Activated CD4-positive, alpha-beta T cell treated with anti-CD3 and anti-CD28 coated beads, Interleukin-2, amount 50 U/mL, for 4 hours (primary cell): ENCODE data around the gene SMAD6.
"Not testable (repeated sequence)": the region's sequence is repeated elsewhere in the genome, so short reads cannot be mapped to it uniquely, and the experiment has no call there.

Experiments
- DNase-seq, 2 experiments: peaks; one replicate each; pipeline ENCODE4 v3.0.0-alpha.2; 2020

Gene SMAD6

DNA sequence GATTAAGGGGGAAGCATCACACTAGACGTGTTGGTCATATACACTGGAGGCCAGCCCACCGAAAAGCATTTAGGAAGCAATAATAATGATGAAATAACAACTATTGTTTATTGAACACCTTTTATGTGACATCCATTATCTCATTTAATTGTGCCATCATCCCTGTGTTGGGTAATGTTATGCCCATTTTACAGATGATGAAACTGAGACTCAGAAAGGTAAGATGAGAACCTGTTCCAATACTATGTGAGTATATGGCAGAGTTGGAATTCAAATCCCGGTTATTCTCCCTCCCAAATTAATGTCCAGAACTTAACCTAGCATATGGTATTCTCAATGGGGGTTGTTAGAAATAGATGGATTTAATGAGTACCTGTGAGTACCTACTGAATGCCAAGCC lies 99.2 kb downstream of the SMAD6 start:
- no peak for DNase-seq

GRCh38 chr15:66802025-66803001 lies 100.3 kb downstream of the SMAD6 start:
- no peak for DNase-seq

- no peak for DNase-seq
Measured at GRCh38 chr15:66803182-66803729, 101.2 kb downstream of the SMAD6 start.

- DNase-seq = no peak
Measured at GRCh38 chr15:66803749-66804148, 101.7 kb downstream of the SMAD6 start.

- DNase-seq = no peak
Measured at GRCh38 chr15:66805202-66805885, 103.3 kb downstream of the SMAD6 start.

DNA sequence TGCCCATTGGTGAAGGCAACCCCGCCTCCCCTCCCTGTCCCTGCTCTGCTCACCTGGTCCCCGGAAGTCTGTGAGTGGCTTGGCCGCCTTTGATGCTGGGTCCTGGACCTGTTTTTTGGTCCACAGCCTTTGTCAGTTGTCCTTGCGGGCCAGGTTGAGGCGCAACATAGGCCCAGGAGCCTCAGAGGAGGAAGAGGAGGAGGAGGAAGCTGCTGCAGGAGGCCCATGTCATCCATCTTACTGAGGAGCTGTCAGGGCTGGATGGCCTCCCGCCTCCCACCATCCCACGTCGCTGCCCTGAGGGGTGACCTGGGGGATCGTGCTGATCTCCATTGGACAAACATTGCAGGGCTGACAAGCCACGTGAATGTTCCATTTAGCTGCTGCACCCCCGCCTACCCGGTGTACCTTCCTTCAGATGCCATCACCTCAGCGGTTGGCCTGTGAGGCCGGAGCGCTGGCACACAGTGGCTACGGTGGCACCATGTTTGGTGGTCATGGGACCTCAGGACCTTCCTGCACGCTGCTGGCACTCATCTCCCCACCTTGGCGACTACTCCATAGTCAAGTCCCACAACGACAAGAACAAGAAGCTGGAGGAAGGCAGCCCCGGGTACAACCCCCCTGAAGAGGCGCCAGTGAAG lies 106.3 kb downstream of the SMAD6 start:
- no peak for DNase-seq

GRCh38 chr15:66809664-66810063 lies 107.6 kb downstream of the SMAD6 start:
- DNase-seq = no peak

- no peak for DNase-seq
Measured at GRCh38 chr15:66815318-66815717, 113.3 kb downstream of the SMAD6 start.

DNA sequence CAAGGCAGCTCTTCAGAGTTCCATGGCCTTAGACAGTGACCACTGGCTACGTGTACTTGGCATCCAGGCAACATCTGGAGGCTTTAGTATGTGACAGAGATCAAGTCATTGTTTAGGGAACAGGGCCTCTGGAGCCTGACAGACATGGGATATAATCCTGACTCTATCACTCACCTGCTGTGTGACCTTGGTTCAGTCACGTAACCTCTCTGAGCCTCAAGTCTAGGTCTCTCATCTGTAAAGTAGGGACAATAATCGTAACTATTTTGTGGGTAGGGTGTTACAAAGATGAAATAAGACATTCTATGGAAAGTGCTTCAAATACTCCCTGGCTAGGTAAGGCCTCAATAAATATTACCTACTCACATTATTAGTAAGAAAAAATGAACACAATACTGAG lies 114.2 kb downstream of the SMAD6 start:
- no peak for DNase-seq

DNA sequence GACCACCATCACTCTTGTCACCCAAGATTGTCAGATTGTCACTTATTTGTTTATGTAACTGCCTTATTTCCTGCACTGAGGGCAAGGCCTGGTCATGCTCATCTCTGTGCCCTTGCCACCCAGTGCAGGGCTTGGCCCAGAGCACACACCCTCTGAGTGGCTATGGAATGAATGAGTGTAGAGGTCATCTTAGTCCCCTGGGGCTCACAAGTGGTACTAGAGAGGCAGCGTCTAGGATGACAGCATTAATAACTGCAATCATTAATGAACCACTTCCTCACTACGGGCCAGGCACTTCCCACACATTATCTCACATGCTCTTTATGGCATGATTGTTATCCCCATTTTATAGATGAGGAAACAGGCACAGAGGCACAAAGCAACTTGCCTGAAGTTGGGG lies 117.0 kb downstream of the SMAD6 start:
- no peak for DNase-seq

GRCh38 chr15:66820481-66821176 lies 118.6 kb downstream of the SMAD6 start:
- no peak for DNase-seq

DNA sequence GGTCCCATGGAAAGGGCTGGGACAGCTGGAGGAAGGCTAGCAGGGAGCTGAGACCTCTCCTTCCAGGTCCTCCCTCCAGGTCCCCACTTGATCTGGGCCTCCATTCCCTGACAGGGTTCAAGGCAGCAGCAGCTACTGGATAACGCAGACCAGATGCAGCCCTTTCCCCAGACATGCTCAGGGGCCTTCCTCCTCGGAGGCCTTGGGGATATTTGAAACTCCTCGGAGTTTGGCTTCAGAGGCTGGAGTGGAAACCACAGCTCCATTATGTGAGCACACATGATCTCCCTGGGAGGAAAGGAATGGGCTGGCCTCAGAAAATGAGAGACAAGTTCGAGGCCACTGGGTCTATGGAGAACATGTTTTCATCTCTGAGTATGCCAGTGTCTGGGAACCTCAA lies 119.3 kb downstream of the SMAD6 start:
- DNase-seq = no peak

DNA sequence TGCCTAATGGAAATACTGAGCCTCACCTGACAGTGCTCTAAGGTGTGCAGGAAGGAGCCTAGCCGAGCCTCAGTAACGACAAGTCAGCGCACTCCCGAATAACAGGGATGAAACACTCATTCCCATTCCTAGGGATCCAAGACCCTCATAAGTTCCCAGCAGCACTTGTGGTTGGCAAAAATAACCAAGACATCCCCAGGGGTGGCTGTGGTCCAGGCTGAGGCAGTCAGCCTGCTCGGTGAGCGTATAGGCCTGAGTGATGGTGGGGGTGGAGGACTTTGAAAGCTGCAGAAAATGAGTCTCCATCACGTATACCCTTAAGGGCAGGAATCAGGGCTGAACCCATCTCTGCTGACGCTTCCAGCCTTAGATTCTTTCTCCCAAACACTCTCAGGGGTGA lies 120.1 kb downstream of the SMAD6 start:
- no peak for DNase-seq

DNA sequence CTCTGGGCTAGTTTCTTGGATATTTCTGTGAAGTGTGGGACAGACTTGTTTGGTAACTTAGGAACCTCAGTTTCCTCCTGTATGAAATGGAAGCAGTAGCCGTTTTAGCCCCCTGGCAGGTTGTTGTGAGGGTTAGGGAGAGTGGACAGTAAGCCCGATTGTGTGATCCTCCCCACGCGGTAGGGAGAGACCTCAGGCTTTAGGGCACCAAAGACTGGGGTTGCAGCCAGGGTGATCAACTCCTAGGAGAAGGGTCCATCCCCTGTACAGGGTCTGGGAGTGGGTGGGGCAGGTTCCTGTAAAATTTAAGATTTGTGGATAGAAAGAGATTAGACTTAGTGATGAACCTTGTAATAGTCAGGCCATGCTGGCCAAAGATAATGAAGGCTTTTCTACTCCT lies 120.5 kb downstream of the SMAD6 start:
- DNase-seq = no peak

DNA sequence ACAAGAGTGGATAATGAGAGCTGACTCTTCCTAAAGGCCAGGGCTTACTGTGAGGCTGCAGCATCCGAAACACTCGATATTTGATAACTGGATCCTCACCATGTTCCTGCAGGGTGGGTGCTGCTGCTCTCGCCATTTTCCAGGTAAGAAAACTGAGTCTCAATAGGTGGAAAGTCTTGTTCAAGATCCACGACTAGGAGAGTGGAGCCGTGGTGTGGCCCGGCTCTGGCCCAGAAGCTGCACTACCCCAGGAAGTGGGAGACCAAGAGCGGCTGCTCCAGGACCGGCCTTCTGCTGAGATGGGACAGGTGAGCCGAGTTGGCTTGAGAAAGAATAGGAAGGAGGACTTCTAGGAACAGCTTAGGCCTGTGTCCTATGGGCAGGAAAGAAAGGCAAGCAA lies 121.6 kb downstream of the SMAD6 start:
- DNase-seq = no peak

GRCh38 chr15:66824424-66824823 lies 122.4 kb downstream of the SMAD6 start:
- DNase-seq = no peak

GRCh38 chr15:66825139-66825538 lies 123.1 kb downstream of the SMAD6 start:
- no peak for DNase-seq

DNA sequence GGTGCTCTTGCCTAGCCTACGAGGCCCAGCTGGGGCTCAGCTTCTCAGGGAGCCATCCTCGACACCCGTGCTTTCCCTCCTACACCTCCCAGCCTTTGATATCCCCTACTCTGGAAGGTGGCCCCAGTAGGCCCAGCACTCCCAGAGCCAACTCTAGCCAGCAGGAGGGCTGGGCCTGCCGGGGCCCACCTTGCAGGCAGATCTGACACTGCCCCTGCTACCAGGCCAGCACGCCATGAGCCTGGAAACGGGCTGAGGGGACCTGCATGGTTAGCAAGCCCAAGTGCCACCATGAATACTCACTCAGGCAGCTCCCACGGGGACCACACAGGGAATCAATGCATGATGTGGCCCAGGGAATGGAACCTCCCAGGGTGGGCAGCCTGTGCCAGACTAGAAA lies 123.7 kb downstream of the SMAD6 start:
- no peak for DNase-seq

DNA sequence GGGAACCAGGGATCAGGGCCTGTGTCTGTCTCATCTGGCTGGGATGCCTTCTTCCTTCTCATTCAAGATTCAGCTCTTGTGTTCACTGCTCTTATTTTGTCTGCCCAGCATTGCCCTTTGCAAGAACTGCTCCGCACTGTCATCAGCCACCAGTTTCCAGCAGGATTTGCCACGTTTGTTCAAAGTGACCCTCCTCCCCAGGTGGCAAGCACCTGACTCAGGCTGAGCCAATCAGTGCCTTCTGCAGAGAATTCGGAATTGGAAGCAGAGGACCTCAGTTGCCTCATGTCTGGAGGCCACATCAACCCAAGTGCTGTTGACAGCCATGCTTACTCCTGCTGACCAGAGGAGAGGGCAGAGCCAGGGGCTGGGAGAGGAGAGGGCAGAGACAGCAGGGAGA lies 124.5 kb downstream of the SMAD6 start:
- DNase-seq = no peak

DNA sequence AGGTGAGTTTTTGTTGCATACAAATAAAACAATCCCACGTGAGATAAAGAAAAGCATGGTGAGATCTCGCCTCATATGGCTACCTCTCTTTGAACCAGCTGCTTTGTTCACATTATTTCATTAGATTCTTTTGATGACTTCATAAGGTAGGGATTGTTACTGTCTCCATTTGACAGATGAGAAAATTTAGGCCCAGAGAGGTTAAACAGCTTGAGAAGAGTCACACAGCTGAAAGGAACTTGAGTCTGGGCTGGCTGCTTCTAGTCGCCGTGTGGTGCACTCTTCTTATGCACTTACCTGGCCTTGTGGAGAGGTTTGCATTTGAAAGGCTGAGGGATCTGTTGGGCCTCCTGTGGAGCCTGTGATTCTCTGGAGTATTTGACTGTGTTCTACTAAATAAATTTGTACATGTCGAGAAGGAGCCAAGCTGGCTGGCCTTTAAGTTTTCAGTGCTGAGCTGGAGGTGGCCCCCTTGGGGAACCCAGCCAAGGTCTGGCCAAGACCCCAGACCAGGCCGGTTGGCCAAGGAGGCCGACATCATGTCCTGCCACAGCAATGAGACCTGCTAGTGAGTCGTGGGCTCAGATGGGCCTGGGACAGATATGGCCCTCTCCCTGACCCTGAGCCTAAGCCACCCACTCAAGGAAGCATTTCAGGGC lies 125.1 kb downstream of the SMAD6 start:
- no peak for DNase-seq

DNA sequence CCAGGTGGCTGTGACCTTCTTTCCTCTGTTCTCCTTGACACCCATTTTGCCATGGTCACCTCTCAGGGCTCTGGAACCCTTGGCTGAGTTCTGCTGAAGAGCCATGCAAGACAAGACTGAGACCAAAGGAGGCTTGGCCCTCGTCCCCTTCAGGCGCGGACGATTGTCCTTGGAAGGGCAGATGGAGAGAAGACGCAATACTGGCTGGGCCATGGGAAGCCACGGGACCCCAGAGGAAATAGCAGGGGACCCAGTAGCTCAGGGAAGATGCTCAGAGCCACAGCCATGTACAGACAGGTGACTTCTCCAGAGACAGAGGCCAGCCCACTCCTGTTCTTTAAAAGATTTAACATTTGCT lies 125.6 kb downstream of the SMAD6 start:
- DNase-seq = no peak

DNA sequence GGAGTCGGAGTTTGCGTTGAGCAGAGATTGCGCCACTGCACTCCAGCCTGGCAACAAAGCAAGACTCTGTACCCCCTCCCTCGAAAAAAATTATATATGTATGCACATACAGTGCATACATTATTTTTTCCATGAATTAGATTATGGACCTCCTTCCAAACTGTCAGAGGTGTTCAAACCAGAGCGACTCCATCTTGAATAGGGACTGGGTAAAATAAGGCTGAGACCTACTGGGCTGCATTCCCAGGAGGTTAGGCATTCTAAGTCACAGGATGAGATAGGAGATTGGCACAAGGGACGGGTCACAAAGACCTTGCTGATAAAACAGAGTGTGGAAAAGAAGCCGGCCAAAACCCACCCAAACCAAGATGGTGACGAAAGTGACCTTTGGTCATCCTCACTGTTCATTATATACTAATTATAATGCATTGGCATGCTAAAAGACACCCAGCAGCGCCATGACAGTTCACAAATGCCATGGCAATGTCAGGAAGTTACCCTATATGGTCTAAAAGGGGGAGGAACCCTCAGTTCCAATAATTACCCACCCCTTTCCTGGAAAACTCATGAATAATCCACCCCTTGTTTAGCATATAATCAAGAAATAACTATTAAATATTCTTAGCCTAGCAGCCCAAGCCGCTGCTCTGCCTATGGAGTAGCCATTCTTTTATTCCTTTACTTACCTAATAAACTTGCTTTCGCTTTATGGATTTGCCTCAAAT lies 126.9 kb downstream of the SMAD6 start:
- not testable (repeated sequence) for DNase-seq
